ENCODE results near the gene ISOC2.

ISOC2 gene

DNA sequence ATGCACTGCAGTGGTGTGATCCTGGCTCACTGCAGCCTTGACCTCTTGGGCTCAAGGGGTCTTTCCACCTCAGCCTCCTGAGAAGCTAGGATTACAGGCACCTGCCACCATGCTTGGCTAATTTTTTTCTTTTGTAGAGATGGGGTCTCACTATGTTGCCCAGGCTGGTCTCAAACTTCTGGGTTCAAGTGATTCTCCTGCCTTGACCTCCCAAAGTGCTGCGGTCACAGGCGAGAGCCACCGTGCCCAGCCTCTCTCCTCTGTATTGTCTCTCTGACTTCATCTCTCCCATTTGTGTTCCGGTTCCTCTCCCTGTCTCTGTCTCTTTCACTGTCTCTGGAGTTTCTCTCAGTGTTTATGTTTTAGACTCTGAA is 4.8 kb upstream of the ISOC2 start:
- Histone ChIP-seq H3K27ac (replicated peaks) (no peak overlapping the region), H3K4me3 (replicated peaks; ENCODE audit: insufficient read depth, low read length) (no peak overlapping the region), H3K27me3 (ENCODE audit: insufficient read depth, poor library complexity, severe bottlenecking) (no peaks in the 10 kb centered on the region)
- TF ChIP-seq SPI1 (IDR thresholded peaks at IDR 0.05; ENCODE audit: borderline replicate concordance, low read depth) (no peak), GABPA (IDR thresholded peaks at IDR 0.05; ENCODE audit: low read depth) (no peak), POLR2AphosphoS5 (IDR thresholded peaks at IDR 0.05; ENCODE audit: low read depth) (no peak)
- TF ChIP-seq, protein P1, sequence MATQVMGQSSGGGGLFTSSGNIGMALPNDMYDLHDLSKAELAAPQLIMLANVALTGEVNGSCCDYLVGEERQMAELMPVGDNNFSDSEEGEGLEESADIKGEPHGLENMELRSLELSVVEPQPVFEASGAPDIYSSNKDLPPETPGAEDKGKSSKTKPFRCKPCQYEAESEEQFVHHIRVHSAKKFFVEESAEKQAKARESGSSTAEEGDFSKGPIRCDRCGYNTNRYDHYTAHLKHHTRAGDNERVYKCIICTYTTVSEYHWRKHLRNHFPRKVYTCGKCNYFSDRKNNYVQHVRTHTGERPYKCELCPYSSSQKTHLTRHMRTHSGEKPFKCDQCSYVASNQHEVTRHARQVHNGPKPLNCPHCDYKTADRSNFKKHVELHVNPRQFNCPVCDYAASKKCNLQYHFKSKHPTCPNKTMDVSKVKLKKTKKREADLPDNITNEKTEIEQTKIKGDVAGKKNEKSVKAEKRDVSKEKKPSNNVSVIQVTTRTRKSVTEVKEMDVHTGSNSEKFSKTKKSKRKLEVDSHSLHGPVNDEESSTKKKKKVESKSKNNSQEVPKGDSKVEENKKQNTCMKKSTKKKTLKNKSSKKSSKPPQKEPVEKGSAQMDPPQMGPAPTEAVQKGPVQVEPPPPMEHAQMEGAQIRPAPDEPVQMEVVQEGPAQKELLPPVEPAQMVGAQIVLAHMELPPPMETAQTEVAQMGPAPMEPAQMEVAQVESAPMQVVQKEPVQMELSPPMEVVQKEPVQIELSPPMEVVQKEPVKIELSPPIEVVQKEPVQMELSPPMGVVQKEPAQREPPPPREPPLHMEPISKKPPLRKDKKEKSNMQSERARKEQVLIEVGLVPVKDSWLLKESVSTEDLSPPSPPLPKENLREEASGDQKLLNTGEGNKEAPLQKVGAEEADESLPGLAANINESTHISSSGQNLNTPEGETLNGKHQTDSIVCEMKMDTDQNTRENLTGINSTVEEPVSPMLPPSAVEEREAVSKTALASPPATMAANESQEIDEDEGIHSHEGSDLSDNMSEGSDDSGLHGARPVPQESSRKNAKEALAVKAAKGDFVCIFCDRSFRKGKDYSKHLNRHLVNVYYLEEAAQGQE (IDR thresholded peaks at IDR 0.05; ENCODE audit: insufficient replicate concordance, low read depth) = no peak
- TF ChIP-seq, protein P2, sequence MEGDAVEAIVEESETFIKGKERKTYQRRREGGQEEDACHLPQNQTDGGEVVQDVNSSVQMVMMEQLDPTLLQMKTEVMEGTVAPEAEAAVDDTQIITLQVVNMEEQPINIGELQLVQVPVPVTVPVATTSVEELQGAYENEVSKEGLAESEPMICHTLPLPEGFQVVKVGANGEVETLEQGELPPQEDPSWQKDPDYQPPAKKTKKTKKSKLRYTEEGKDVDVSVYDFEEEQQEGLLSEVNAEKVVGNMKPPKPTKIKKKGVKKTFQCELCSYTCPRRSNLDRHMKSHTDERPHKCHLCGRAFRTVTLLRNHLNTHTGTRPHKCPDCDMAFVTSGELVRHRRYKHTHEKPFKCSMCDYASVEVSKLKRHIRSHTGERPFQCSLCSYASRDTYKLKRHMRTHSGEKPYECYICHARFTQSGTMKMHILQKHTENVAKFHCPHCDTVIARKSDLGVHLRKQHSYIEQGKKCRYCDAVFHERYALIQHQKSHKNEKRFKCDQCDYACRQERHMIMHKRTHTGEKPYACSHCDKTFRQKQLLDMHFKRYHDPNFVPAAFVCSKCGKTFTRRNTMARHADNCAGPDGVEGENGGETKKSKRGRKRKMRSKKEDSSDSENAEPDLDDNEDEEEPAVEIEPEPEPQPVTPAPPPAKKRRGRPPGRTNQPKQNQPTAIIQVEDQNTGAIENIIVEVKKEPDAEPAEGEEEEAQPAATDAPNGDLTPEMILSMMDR (IDR thresholded peaks at IDR 0.05; ENCODE audit: insufficient read depth, low read length) = no peak
- no peak for DNase-seq (ENCODE audit: low read depth in 1 of 2, low spot score in 1 of 2)

DNA sequence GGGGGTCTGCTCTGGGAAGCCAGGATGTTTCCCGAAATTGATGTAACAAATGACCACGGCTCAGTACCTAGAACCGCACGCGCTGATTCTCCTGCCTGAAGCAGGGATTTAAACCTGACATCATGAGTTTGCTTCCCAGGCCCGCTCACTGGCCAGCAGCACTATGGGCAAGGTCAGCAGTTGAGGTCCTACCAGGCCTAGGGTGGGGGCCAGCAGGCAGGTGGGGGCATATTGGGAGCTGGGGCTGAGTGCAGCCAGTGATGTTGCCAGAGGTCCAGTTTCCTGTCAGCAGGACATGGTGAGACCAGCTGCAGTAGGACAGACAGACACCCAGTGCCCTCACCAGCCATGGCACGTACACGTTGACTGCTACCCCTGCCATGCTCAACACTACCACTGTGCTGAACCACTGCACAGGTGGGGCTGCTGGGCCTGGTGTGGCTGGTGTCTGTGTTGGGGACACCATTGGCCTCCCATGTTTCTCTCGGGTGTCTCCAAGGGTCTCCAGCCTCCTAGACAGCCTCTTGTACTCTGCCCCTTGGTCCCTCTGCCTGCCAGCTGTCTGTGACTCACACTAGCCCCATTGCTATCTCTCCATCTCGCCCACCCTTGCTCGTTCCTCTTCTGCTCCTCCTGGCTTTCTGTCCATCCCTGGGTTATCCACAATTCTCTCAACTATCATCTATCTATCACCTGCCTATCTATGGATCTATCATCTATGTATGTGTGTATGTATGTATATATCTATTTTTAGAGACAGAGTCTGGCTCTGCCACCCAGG is 4.2 kb upstream of the ISOC2 start:
- H3K4me3 ChIP-seq (replicated peaks; ENCODE audit: insufficient read depth, low read length) = no peak overlapping the region
- no peak for DNase-seq (ENCODE audit: low read depth in 1 of 2, low spot score in 1 of 2)
- no peak overlapping the region for H3K27ac ChIP-seq (replicated peaks)
- TF ChIP-seq POLR2AphosphoS5 (IDR thresholded peaks at IDR 0.05; ENCODE audit: low read depth) (no peak), SPI1 (IDR thresholded peaks at IDR 0.05; ENCODE audit: borderline replicate concordance, low read depth) (no peak), GABPA (IDR thresholded peaks at IDR 0.05; ENCODE audit: low read depth) (no peak)
- TF ChIP-seq, protein P1 (IDR thresholded peaks at IDR 0.05; ENCODE audit: insufficient replicate concordance, low read depth) = no peak
- H3K27me3 ChIP-seq (ENCODE audit: insufficient read depth, poor library complexity, severe bottlenecking) = no peaks in the 10 kb centered on the region

DNA sequence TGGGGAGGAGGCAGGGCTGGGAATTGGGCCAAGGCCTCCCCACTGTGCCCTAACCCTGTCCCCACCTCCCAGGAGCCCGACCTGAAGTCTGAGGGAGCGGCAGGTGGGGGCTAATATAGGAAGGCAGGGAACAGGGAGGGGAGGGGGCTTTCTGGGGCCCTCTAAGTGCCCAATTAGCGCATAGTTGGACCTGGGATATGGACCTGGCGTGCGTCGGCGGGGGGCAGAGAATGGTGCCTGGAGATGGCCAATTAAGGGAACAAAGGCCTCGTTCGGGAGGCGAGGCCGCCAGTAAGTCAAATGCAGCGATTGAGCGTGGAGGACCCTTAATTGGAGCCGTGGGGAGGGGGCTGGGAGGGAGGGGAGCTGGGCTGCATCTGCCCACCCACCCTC is 3.2 kb upstream of the ISOC2 start, which contains the start of gene C19orf85:
C19orf85 (minus strand) TSS at position 90 of the 393 bp plus-strand sequence. CDS start 197 bp downstream, outside the sequence.
- no peak within 1 kb of the TSS for H3K27ac ChIP-seq (replicated peaks)
- no peak for DNase-seq (ENCODE audit: low read depth in 1 of 2, low spot score in 1 of 2)
- no peaks in the 10 kb centered on the region for H3K27me3 ChIP-seq (ENCODE audit: insufficient read depth, poor library complexity, severe bottlenecking)
- TF ChIP-seq GABPA (IDR thresholded peaks at IDR 0.05; ENCODE audit: low read depth) (no peak), POLR2AphosphoS5 (IDR thresholded peaks at IDR 0.05; ENCODE audit: low read depth) (no peak), SPI1 (IDR thresholded peaks at IDR 0.05; ENCODE audit: borderline replicate concordance, low read depth) (no peak)
- TF ChIP-seq, protein P2 (IDR thresholded peaks at IDR 0.05; ENCODE audit: insufficient read depth, low read length) = no peak
- TF ChIP-seq, protein P1 (IDR thresholded peaks at IDR 0.05; ENCODE audit: insufficient replicate concordance, low read depth) = no peak
- H3K4me3 ChIP-seq (replicated peaks; ENCODE audit: insufficient read depth, low read length) = no peak within 1 kb of the TSS
